ENCODE data around the gene NAALADL2.
"Not testable (repeated sequence)": the region's sequence is repeated elsewhere in the genome, so short reads cannot be mapped to it uniquely, and the experiment has no call there.

Gene NAALADL2

GRCh38 chr3:175335229-175335628 lies 476.1 kb downstream of the NAALADL2 start:
- DNase-seq = no peak

DNA sequence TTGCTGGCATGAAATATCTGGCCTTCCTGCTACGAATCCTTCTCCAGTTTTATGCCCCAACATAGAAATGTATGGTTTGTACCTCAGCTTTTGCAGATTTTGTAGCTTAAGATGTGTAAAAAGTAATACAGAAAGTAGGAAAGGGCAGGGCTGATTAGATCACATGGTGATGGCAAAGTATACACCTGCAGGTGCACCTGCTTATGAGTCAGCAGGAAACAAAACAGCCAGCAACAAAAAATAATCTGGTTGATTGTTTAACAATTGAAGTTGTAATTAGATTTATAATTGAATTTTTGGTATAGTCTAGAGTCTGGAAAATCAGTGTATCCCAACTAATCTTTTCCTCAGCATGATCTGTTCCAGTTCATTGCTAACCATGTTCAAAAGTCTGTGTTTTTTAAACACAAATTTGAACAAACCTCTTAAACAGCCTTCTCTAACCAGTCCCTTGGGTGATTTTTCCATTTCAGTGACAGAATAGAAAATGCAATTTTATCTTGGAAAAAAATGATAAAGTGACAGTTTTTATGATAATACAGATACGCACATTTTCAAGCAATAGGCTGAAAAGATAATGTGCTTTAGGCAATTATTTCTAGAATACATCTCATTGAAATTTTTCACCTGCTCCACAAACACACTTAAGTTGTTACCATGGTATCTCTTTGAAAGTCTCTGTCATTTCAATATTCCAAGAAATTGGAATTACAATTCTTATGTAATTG lies 477.4 kb downstream of the NAALADL2 start:
- peak; percentile 38 for DNase-seq

DNA sequence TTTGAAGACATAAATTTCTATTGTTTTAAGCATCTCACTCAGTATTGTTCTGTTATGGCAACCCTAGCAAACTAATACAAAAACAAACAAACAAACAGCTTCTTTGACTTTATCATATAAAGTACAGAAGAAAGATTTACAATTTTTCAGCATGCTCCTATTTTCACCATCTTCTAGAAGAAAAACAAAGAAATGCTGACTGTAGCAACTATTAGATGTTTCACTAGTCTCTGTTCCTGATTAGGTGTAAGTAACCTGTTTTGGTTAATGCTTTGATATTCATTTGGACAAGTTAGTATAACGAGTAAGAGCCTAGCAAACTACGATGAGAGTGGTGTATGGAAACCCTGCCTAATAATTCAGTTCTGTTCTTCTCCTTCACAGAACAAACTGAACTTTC lies 478.5 kb downstream of the NAALADL2 start:
- no peak for DNase-seq

DNA sequence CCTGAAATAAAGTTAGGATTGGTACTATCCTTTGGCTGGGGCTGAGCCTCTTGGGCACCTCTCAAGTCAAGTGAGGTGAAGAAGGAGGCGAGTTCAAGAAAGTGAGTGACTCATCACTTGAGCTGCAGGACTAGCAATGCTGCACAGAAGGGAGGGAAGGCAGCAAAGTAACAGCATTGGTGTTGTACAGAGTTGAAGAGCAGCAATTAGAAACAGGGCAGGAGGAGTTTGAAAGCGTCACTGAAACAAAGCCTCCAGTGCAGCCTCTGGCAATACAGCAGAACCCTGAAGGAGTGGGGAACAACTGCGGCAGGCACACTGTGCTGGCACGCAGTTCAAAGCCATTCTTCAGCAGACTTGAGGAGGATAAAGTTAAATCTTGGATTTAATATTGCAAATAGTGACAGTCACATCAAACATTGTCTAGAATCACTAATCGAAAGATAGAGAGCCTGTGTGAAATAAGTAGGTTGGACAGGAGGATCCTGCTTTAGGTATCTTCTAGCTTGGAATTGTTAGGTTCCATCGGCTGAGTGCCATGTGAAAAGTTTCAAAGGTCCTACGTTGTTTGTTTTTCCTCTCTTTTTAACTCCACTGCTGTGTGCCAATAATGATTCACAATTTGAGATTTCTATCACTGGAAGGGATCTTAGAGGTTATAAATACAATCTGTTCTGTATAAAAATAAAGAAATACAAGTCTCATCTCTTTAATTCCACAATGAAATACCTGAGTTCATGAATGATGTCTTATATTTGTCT lies 479.8 kb downstream of the NAALADL2 start:
- no peak for DNase-seq

DNA sequence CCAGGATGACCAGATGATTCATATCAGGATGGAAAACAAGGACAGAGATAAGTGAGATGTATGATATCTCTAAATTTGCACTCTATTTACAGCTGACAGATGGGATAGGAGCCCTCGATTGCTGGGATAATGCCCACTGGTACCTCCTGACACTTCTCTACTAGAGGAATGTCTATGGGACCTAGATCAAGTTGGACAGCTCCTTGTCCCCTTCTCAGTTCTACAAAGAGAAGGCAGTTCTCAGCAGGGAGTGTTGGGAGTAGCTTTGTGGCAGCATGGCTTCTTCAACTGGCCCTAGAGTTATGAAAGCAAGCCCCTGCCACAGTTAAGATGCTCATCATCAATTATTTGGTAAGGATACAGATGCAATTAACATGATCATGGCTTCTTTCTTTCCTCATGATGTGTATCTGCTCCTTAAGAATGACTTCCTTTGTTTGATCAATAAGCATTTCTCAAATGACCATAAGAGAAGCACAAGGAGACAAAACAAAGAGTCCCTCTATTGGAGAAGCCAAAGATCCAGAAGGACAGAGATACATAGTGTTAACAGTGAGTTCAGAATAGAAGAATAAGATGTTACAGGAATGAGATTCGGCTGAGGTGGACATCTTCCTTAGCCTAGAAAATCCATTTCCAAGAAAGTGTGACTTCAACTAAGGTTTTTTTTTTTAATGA lies 481.3 kb downstream of the NAALADL2 start:
- no peak for DNase-seq

GRCh38 chr3:175342196-175342595 lies 483.1 kb downstream of the NAALADL2 start:
- no peak for DNase-seq

DNA sequence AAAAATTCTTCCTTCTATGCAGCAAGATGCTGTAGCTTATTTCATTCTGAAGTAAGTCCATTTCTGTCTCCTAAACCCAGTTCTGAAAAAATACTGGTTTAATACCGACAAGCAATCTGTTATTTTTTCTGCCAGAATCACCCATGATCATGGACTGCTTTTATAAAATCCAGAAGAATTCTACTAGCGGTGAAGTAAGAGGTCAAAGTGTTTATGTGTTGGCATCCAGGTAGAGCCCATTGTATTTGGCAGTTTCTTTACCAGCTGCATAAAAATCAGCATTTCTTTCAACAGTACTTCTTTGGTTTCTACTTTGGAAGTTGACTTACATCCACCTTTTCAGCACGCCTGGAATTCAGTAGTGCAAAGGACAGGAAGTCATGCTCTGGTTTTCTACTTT lies 484.8 kb downstream of the NAALADL2 start:
- DNase-seq = no peak

- peak; percentile 33 for DNase-seq
Measured at GRCh38 chr3:175346573-175347356, 487.6 kb downstream of the NAALADL2 start.

GRCh38 chr3:175349168-175349567 lies 490.0 kb downstream of the NAALADL2 start:
- no peak for DNase-seq

GRCh38 chr3:175355801-175356335 lies 496.7 kb downstream of the NAALADL2 start:
- DNase-seq = no peak

- DNase-seq = no peak
Measured at GRCh38 chr3:175356899-175357324, 497.8 kb downstream of the NAALADL2 start.

DNA sequence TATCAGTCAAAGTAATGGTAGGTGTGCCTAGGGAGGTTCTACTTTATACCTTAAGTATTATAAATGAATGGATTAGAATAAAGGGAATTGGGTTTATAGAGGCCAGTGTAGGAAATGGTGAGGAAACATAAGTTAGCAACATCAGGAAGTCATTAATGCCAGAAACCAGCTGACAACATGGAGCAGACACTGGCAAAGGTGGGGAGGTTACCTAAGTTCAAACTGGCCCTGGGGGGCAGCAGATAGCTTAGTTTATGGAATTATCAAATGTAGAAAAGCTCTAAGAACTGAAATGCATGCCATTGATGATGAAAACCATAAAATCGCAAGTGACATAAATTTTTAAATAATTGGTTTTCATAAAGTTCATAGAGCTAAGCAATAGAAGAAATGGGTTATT lies 498.6 kb downstream of the NAALADL2 start:
- no peak for DNase-seq

- no peak for DNase-seq
Measured at GRCh38 chr3:175358935-175359334, 499.8 kb downstream of the NAALADL2 start.

GRCh38 chr3:175370426-175370825 lies 511.3 kb downstream of the NAALADL2 start:
- not testable (repeated sequence) for DNase-seq

- not testable (repeated sequence) for DNase-seq
Measured at GRCh38 chr3:175371187-175371586, 512.1 kb downstream of the NAALADL2 start.

DNA sequence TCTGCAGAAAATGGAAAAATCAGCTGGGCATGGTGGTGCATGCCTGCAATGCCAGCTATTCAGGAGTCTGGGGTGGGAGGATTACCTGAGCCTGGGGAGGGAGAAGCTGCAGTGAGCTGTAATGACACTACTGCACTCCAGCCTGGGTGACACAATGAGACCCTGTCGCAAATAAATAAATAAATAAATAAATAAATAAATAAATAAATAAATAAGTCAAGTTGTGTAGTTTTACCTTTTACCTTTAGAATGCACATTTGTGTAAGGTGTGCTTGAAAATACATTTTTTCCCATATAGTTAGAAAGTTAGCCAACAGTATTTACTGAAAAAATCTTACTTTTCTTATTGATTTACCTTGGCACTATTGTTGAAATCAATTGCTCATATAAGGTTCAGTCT lies 515.6 kb downstream of the NAALADL2 start:
- no peak for DNase-seq

- DNase-seq = peak; percentile 63
Measured at GRCh38 chr3:175378348-175378747, 519.2 kb downstream of the NAALADL2 start.

DNA sequence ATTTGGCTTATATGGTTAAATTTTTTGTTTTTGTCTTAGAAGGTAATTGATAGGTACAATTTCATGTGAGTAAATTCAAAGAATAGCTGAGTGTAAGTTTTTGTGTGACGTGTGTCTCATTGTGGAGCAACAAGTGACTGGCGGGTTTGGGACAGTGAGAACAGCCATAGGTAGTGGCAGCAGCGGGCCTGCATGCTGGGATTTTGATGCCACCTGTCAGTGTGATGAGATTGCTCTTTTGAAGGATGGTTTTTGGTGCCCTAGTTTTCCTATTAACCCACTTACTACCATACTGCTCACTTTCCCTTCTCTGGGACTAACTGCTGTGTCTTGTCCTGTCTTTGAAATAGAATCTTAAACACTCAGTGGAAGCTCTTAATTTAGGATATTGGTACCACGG lies 522.6 kb downstream of the NAALADL2 start:
- DNase-seq = no peak

DNA sequence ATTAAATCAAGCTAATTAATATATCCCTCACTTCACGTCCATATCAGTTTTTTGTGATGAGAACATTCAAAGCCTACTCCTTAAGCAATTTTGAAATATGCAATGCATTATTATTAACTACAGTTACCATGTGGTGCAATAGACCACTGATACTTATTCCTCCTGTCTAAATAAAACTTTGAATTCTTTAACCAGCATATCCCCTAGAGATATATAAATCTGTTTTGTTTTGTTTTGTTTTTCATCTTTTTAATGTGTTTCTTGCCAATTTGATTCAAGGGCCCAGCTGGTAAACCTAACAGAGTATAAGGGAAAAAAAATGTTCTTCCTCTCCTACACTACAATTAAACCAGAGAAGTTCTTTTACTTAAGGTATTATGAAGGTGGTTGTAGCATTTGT lies 524.2 kb downstream of the NAALADL2 start:
- DNase-seq = no peak

- DNase-seq = no peak
Measured at GRCh38 chr3:175383813-175384212, 524.7 kb downstream of the NAALADL2 start.

GRCh38 chr3:175384569-175384968 lies 525.4 kb downstream of the NAALADL2 start:
- no peak for DNase-seq

DNA sequence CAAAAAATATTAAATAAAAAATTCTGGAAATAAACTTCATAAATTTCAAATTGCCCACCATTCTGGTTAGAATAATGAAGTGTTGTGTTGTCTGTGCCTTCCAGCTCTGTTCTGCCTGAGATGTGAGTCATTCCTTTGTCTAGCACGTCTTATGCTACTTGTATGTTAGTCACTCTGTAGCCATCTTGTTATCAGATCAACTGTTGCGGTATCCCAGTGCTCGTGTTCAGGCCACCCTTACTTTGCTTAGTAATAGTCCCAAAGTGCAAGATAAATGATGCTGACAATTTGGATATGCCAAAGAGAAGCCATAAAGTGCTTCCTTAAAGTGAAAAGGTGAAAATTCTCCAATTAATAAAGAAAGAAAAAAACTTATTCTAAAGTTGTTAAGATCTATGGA lies 527.5 kb downstream of the NAALADL2 start:
- DNase-seq = no peak

GRCh38 chr3:175389560-175389959 lies 530.4 kb downstream of the NAALADL2 start:
- no peak for DNase-seq
